SKM-1 (cell line): ENCODE data around the gene SH3GL1.

Source experiments
- DNase-seq: peaks from one replicate; lab custom pipeline; 2025; ENCODE audit not compliant: unreplicated experiment; lab: John Stamatoyannopoulos, UW

Gene SH3GL1

GRCh38 chr19:4400135-4400936 lies at the start of gene SH3GL1:
Gene SH3GL1 (minus strand): TSS chr19:4400547. CDS start chr19:4400368, 179 bp downstream.
- DNase-seq: peak; percentile 88

GRCh38 chr19:4449639-4450028 lies 49.3 kb upstream of the SH3GL1 start:
- DNase-seq: no peak

- DNase-seq: no peak
Observed at GRCh38 chr19:4449022-4449638, 48.8 kb upstream of the SH3GL1 start.

GRCh38 chr19:4448147-4448985 lies 48.0 kb upstream of the SH3GL1 start:
- DNase-seq: no peak

GRCh38 chr19:4447327-4448146 lies 47.2 kb upstream of the SH3GL1 start:
- no peak for DNase-seq

- DNase-seq: no peak
Observed at GRCh38 chr19:4446704-4447200, 46.4 kb upstream of the SH3GL1 start.

- no peak for DNase-seq
Observed at GRCh38 chr19:4445963-4446703, 45.8 kb upstream of the SH3GL1 start.

- no peak for DNase-seq
Observed at GRCh38 chr19:4444765-4445741, 44.7 kb upstream of the SH3GL1 start.

- DNase-seq: no peak
Observed at GRCh38 chr19:4443966-4444764, 43.8 kb upstream of the SH3GL1 start.

- no peak for DNase-seq
Observed at GRCh38 chr19:4443188-4443587, 42.8 kb upstream of the SH3GL1 start.

GRCh38 chr19:4442819-4443146 lies 42.4 kb upstream of the SH3GL1 start:
- DNase-seq: no peak

GRCh38 chr19:4441994-4442818 lies 41.9 kb upstream of the SH3GL1 start:
- DNase-seq: peak; percentile 27

- no peak for DNase-seq
Observed at GRCh38 chr19:4439243-4439642, 38.9 kb upstream of the SH3GL1 start.

GRCh38 chr19:4437103-4437502 lies 36.8 kb upstream of the SH3GL1 start:
- DNase-seq: no peak

GRCh38 chr19:4436231-4436630 lies 35.9 kb upstream of the SH3GL1 start:
- no peak for DNase-seq

- no peak for DNase-seq
Observed at GRCh38 chr19:4434391-4434790, 34.0 kb upstream of the SH3GL1 start.

GRCh38 chr19:4432918-4433506 lies 32.7 kb upstream of the SH3GL1 start:
- DNase-seq: no peak
